HCT116 (cell line): Measurements from ENCODE around the gene LAD1.

Experiments
- JUND ChIP-seq: IDR thresholded peaks from 2 replicates; pipeline ENCODE4 v1.6.1; 2012
- POLR2A ChIP-seq: IDR thresholded peaks from 2 replicates; pipeline ENCODE4 v1.7.0; 2011; ENCODE audit warnings: borderline replicate concordance; ENCODE audit not compliant: insufficient read depth, insufficient read length; ENCODE audit errors: extremely low read depth
- SIN3A ChIP-seq: IDR thresholded peaks from 2 replicates; pipeline ENCODE4 v1.6.1; 2012; ENCODE audit warnings: low read depth
- SP1 ChIP-seq: IDR thresholded peaks from 2 replicates; pipeline ENCODE4 v1.6.1; 2012; ENCODE audit warnings: low read depth
- TF ChIP-seq, protein P1 (sequence below): IDR thresholded peaks from 2 replicates; pipeline ENCODE4 v1.6.1; 2012; ENCODE audit warnings: low read depth
- TF ChIP-seq, protein P2 (sequence below), 3 experiments: fragments of 200-600 bp in 1 of 3; sonication (generic) in 1 of 3; IDR thresholded peaks in 2 of 3; conservative IDR thresholded peaks in 1 of 3; 2 replicates each; pipeline ENCODE4 v1.5.1; 2012 to 2017; ENCODE audit warnings: low read depth in 2 of 3, low read length in 2 of 3, antibody characterized with exemption in 1 of 3, borderline replicate concordance in 1 of 3, control low read depth in 1 of 3, mild to moderate bottlenecking in 1 of 3, mixed read lengths in 1 of 3, mixed run types in 1 of 3, moderate library complexity in 1 of 3; ENCODE audit not compliant: insufficient read depth in 1 of 3
- TF ChIP-seq, protein P3 (sequence below): IDR thresholded peaks from 2 replicates; pipeline ENCODE4 v1.6.1; 2012

DNA sequence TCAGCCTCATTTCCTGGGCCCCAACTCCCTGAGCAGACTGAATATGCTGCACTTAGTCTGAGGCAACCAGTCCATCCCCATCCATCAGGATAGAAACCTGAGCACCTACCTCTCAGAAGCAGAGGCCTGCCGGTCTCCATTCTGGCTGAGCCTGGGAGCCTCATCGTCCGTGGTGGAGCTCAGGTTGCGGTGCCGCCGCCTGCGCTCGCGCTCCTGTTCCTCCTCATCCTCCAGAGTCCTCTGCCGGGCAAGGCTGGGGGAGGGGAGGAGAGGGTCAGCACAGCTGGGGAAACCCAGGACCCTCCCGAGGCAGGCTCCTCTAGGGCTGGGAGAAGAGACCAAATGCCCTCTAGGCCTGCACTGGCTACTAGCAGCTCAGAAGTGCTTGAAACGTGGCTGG, 10.1 kb downstream of the LAD1 start:
- TF ChIP-seq, protein P1, sequence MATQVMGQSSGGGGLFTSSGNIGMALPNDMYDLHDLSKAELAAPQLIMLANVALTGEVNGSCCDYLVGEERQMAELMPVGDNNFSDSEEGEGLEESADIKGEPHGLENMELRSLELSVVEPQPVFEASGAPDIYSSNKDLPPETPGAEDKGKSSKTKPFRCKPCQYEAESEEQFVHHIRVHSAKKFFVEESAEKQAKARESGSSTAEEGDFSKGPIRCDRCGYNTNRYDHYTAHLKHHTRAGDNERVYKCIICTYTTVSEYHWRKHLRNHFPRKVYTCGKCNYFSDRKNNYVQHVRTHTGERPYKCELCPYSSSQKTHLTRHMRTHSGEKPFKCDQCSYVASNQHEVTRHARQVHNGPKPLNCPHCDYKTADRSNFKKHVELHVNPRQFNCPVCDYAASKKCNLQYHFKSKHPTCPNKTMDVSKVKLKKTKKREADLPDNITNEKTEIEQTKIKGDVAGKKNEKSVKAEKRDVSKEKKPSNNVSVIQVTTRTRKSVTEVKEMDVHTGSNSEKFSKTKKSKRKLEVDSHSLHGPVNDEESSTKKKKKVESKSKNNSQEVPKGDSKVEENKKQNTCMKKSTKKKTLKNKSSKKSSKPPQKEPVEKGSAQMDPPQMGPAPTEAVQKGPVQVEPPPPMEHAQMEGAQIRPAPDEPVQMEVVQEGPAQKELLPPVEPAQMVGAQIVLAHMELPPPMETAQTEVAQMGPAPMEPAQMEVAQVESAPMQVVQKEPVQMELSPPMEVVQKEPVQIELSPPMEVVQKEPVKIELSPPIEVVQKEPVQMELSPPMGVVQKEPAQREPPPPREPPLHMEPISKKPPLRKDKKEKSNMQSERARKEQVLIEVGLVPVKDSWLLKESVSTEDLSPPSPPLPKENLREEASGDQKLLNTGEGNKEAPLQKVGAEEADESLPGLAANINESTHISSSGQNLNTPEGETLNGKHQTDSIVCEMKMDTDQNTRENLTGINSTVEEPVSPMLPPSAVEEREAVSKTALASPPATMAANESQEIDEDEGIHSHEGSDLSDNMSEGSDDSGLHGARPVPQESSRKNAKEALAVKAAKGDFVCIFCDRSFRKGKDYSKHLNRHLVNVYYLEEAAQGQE, result no peak
- TF ChIP-seq, protein P2, sequence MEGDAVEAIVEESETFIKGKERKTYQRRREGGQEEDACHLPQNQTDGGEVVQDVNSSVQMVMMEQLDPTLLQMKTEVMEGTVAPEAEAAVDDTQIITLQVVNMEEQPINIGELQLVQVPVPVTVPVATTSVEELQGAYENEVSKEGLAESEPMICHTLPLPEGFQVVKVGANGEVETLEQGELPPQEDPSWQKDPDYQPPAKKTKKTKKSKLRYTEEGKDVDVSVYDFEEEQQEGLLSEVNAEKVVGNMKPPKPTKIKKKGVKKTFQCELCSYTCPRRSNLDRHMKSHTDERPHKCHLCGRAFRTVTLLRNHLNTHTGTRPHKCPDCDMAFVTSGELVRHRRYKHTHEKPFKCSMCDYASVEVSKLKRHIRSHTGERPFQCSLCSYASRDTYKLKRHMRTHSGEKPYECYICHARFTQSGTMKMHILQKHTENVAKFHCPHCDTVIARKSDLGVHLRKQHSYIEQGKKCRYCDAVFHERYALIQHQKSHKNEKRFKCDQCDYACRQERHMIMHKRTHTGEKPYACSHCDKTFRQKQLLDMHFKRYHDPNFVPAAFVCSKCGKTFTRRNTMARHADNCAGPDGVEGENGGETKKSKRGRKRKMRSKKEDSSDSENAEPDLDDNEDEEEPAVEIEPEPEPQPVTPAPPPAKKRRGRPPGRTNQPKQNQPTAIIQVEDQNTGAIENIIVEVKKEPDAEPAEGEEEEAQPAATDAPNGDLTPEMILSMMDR (IDR thresholded peaks at IDR 0.05 in 2 of 3, conservative IDR thresholded peaks at IDR 0.05 in 1 of 3; ENCODE audit: borderline replicate concordance in 1 of 3, insufficient read depth in 1 of 3, low read depth in 2 of 3, low read length in 2 of 3), result no peak
- no peak for TF ChIP-seq SP1
- no peak for TF ChIP-seq SIN3A
- TF ChIP-seq POLR2A, result no peak
- no peak for TF ChIP-seq JUND
- TF ChIP-seq, protein P3, sequence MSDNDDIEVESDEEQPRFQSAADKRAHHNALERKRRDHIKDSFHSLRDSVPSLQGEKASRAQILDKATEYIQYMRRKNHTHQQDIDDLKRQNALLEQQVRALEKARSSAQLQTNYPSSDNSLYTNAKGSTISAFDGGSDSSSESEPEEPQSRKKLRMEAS, result no peak
